SK-N-SH treated with all-trans-retinoic acid at 6 μM for 48 hours (cell line): Measurements from ENCODE around the gene COL6A2.

Source experiments
- ESRRG ChIP-seq: fragments of 250-450 bp; sonication (Bioruptor Pico); IDR thresholded peaks from 2 replicates; pipeline ENCODE4 v1.6.1; 2021; ENCODE audit warnings: mild to moderate bottlenecking
- GLIS3 ChIP-seq: fragments of 250-450 bp; sonication (Bioruptor Pico); IDR thresholded peaks from 2 replicates; pipeline ENCODE4 v1.5.0; 2020; ENCODE audit warnings: mild to moderate bottlenecking, moderate library complexity
- OSR1 ChIP-seq: fragments of 250-450 bp; sonication (Bioruptor Pico); IDR thresholded peaks from 2 replicates; pipeline ENCODE4 v1.8.0; 2022; ENCODE audit warnings: moderate library complexity, mild to moderate bottlenecking, inconsistent platforms
- PATZ1 ChIP-seq: fragments of 250-450 bp; sonication (Bioruptor Pico); IDR thresholded peaks from 2 replicates; pipeline ENCODE4 v1.8.0; 2020; ENCODE audit warnings: mild to moderate bottlenecking, moderate library complexity, borderline replicate concordance
- PPARA ChIP-seq: fragments of 250-450 bp; sonication (Bioruptor Pico); IDR thresholded peaks from 2 replicates; pipeline ENCODE4 v1.5.0; 2020; ENCODE audit warnings: mild to moderate bottlenecking, borderline replicate concordance
- RARB ChIP-seq: fragments of 250-450 bp; sonication (Bioruptor Pico); IDR thresholded peaks from 2 replicates; pipeline ENCODE4 v1.8.0; 2021; ENCODE audit warnings: mild to moderate bottlenecking, moderate library complexity
- SNAI2 ChIP-seq: fragments of 250-450 bp; sonication (Bioruptor Pico); IDR thresholded peaks from 2 replicates; pipeline ENCODE4 v1.5.0; 2020; ENCODE audit warnings: mild to moderate bottlenecking, moderate library complexity
- TCF4 ChIP-seq: fragments of 250-450 bp; sonication (Bioruptor Pico); IDR thresholded peaks from 2 replicates; pipeline ENCODE4 v1.8.0; 2021; ENCODE audit warnings: mild to moderate bottlenecking, moderate library complexity, borderline replicate concordance
- TSHZ2 ChIP-seq: fragments of 250-450 bp; sonication (Bioruptor Pico); IDR thresholded peaks from 2 replicates; pipeline ENCODE4 v1.5.0; 2020; ENCODE audit warnings: mild to moderate bottlenecking, moderate library complexity
- ZC3H10 ChIP-seq: fragments of 250-450 bp; sonication (Bioruptor Pico); IDR thresholded peaks from 2 replicates; pipeline ENCODE4 v1.5.1; 2021; ENCODE audit warnings: mild to moderate bottlenecking, moderate library complexity
- ZFP3 ChIP-seq: fragments of 250-450 bp; sonication (Bioruptor Pico); IDR thresholded peaks from 2 replicates; pipeline ENCODE4 v1.5.0; 2020; ENCODE audit warnings: mild to moderate bottlenecking, moderate library complexity
- ZNF565 ChIP-seq: fragments of 450-650 bp; formaldehyde crosslinking; conservative IDR thresholded peaks from 2 replicates; pipeline ENCODE4 v1.5.0; 2020; ENCODE audit warnings: low read depth, mild to moderate bottlenecking, moderate library complexity

DNA sequence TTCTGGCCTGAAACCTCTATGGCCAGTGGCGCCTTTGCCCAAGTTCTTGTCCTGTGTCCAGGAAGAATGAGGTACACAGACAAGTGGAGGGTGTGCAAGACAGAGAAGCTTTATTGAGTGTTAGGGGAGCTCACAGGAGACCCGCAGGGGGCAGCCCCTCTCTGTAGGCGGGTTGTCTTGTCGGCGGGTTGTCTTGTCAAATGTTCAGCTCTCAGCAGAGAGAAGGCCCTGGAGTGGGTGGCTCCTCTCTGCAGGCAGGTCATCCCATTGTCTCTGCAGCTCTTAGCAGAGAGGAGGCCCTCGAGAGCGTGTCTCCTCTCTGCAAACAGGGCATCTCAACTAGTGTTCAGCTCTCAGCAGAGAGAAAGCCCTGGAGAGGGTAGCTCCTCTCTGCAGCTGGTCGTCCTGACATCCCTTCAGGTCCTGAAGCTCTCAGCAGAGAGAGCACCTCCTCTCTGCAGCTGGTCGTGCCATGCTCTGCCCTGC, 11.0 kb downstream of the COL6A2 start:
- TF ChIP-seq GLIS3: no peak
- TF ChIP-seq PATZ1: no peak
- no peak for TF ChIP-seq ZC3H10 (CRISPR knock-in tag)
- TF ChIP-seq RARB (CRISPR knock-in tag): no peak
- TF ChIP-seq ZNF565 (CRISPR knock-in tag): no peak
- TF ChIP-seq ZFP3: no peak
- no peak for TF ChIP-seq ESRRG (CRISPR knock-in tag)
- TF ChIP-seq PPARA (CRISPR knock-in tag): no peak
- no peak for TF ChIP-seq TSHZ2
- no peak for TF ChIP-seq TCF4 (CRISPR knock-in tag)
- TF ChIP-seq OSR1 (CRISPR knock-in tag): no peak
- TF ChIP-seq SNAI2: no peak
